ENCODE measurements around the gene SLC5A8.
"Not testable (repeated sequence)": the region's sequence is repeated elsewhere in the genome, so short reads cannot be mapped to it uniquely, and the experiment has no call there.

Gene SLC5A8

GRCh38 chr12:101166866-101167265 lies 43.2 kb downstream of the SLC5A8 start:
- no peak for DNase-seq

- no peak for DNase-seq
These were observed 44.7 kb downstream of the SLC5A8 start for GRCh38 chr12:101165319-101165718.

- DNase-seq, result not testable (repeated sequence)
These were observed 64.1 kb downstream of the SLC5A8 start for GRCh38 chr12:101145777-101146431.

GRCh38 chr12:101127521-101128219 lies 82.4 kb downstream of the SLC5A8 start:
- DNase-seq, result no peak

GRCh38 chr12:101117842-101118241 lies 92.2 kb downstream of the SLC5A8 start:
- no peak for DNase-seq

GRCh38 chr12:101116911-101117310 lies 93.1 kb downstream of the SLC5A8 start:
- no peak for DNase-seq

- no peak for DNase-seq
These were observed 94.7 kb downstream of the SLC5A8 start for GRCh38 chr12:101115326-101115725.

- no peak for DNase-seq
These were observed 98.6 kb downstream of the SLC5A8 start for GRCh38 chr12:101111441-101111840.

GRCh38 chr12:101110866-101111265 lies 99.2 kb downstream of the SLC5A8 start:
- no peak for DNase-seq

GRCh38 chr12:101108130-101108529 lies 101.9 kb downstream of the SLC5A8 start:
- DNase-seq, result no peak

GRCh38 chr12:101107032-101107763 lies 102.8 kb downstream of the SLC5A8 start:
- no peak for DNase-seq
